Measurements from ENCODE around the gene CKAP4.

The CKAP4 gene, protein sequence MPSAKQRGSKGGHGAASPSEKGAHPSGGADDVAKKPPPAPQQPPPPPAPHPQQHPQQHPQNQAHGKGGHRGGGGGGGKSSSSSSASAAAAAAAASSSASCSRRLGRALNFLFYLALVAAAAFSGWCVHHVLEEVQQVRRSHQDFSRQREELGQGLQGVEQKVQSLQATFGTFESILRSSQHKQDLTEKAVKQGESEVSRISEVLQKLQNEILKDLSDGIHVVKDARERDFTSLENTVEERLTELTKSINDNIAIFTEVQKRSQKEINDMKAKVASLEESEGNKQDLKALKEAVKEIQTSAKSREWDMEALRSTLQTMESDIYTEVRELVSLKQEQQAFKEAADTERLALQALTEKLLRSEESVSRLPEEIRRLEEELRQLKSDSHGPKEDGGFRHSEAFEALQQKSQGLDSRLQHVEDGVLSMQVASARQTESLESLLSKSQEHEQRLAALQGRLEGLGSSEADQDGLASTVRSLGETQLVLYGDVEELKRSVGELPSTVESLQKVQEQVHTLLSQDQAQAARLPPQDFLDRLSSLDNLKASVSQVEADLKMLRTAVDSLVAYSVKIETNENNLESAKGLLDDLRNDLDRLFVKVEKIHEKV

DNA sequence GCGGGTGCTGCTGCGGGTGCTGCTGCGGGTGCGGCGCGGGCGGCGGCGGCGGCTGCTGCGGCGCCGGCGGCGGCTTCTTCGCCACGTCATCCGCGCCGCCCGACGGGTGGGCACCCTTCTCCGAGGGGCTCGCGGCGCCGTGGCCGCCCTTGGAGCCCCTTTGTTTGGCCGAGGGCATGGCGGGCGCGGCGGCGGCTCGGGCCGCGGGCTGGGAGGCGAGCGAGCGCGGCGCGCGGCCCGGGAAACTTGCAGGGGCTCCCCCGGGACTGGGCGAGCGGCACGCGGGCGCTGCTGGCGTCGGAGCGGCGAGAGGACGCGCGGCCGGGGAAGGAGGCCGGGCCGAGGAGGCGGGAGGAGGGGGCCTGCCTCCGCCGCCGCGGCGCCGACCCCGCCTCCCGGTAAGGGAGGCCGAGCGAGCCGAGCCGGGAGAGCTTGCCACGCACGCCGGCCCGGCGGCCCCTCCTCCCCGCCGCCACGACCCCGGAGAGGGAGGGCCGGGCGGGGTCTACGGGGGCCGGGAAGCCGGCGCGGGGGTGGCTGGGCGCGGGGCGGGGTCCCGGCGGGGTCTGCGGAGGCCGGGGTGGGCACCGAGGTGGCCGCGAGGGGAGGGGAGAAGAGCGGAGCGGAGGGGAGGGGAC is at the start of gene CKAP4:
Gene CKAP4, minus strand, starts transcription at position 347 of the 638 bp plus-strand sequence. Its CDS starts 169 bp downstream, at position 178.
- no peaks in the 10 kb centered on the region for H3K27me3 ChIP-seq (ENCODE audit: control insufficient read depth, insufficient read depth, low read length)
- H3K9me3 ChIP-seq (ENCODE audit: control insufficient read depth, insufficient read depth, low read length), result no peaks in the 10 kb centered on the region
- peak within 1 kb of the TSS; percentile 69 for H3K27ac ChIP-seq (ENCODE audit: low read depth, low read length)
- peak within 1 kb of the TSS; percentile 89 for H3K4me3 ChIP-seq (ENCODE audit: low read depth, low read length)
- H3K9ac ChIP-seq (ENCODE audit: low read depth, low read length), result peak within 1 kb of the TSS; percentile 86
- H3K36me3 ChIP-seq (ENCODE audit: control insufficient read depth, insufficient read depth, low read length), result peaks cover 16% of the 10 kb centered on the region
- peaks cover 9% of the 10 kb centered on the region for H3K4me1 ChIP-seq (ENCODE audit: control insufficient read depth, insufficient read depth, low read length)

DNA sequence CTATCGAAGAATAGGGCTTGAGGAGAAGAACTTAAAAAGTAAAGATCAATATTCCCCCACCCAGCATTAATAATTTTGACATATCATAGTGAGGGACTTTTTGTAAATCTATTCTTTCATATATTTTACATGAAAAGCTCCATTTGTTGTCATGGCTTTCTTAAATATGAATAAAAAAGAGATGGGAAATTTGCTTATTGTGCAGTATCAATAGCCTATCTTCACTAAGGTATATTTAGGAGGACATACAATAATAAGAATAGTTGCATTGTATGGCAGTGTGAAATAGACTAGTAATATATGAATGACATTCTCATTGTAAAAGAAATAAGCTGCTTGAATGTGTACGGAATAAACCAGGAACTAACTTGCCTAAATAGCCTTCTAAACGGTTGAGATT is 49.3 kb upstream of the CKAP4 start:
- H3K4me3 ChIP-seq (ENCODE audit: low read depth, low read length), result no peak overlapping the region
- no peak overlapping the region for H3K27ac ChIP-seq (ENCODE audit: low read depth, low read length)
- no peaks in the 10 kb centered on the region for H3K9me3 ChIP-seq (ENCODE audit: control insufficient read depth, insufficient read depth, low read length)
- H3K27me3 ChIP-seq (ENCODE audit: control insufficient read depth, insufficient read depth, low read length), result no peaks in the 10 kb centered on the region
- H3K4me1 ChIP-seq (ENCODE audit: control insufficient read depth, insufficient read depth, low read length), result peaks cover 15% of the 10 kb centered on the region
- no peaks in the 10 kb centered on the region for H3K36me3 ChIP-seq (ENCODE audit: control insufficient read depth, insufficient read depth, low read length)
- no peak overlapping the region for H3K9ac ChIP-seq (ENCODE audit: low read depth, low read length)

DNA sequence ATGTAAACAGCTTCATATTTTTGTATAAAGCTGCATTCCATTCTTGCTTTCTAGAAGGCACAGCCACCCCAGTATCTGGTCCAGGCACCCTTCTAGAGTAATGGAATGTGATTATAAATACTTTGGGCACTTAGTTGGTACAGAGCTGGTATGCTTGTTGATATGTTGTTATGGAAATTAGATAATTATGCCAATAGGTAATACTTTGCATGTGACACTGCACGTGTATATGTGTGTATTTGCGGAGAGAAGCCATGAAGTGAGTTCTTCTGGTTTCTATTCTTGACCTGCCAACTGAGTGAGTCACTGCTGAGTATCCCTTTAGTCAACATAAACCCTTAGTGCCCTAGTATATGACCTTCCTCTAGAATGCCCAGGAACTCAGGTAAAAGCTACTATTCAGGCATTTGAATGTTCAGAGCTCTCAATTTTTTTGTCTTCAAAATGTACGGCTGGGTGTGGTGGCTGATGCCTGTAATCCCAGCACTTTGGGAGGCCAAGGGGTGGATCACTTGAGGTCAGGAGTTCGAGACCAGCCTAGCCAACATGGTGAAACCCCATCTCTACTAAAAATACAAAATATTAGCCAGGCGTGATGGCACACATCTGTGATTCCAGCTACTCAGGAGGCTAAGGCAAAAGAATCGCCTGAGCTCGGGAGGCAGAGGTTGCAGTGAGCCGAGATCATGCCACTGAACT is 48.5 kb upstream of the CKAP4 start:
- Histone ChIP-seq H3K27ac (ENCODE audit: low read depth, low read length) (no peak overlapping the region), H3K36me3 (ENCODE audit: control insufficient read depth, insufficient read depth, low read length) (no peaks in the 10 kb centered on the region), H3K27me3 (ENCODE audit: control insufficient read depth, insufficient read depth, low read length) (no peaks in the 10 kb centered on the region), H3K9me3 (ENCODE audit: control insufficient read depth, insufficient read depth, low read length) (no peaks in the 10 kb centered on the region), H3K4me1 (ENCODE audit: control insufficient read depth, insufficient read depth, low read length) (peaks cover 9% of the 10 kb centered on the region), H3K9ac (ENCODE audit: low read depth, low read length) (no peak overlapping the region), H3K4me3 (ENCODE audit: low read depth, low read length) (no peak overlapping the region)

DNA sequence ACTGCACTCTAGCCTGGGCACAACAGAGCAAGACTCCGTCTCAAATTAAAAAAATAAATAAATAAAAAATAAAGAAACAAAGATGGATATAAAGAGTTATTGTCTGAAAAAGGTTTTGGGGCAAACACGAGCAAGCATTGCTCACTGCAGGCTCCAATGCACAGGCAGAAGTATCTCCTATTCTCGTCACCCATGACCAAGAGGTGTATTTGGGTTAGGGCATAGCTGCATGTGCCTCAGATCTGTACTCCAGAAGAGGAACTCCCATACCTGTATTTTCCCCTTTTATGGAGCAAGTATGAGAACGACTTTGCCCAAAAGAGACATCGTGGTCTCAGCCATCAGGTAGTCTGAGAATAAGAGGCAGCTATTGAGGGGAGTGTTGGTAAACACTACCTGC is 44.5 kb upstream of the CKAP4 start:
- 0 out of 2 replicates have a peak, but pooled peaks cover under 1% of the 10 kb centered on the region for H3K4me1 ChIP-seq (ENCODE audit: control insufficient read depth, insufficient read depth, low read length)
- no peaks in the 10 kb centered on the region for H3K9me3 ChIP-seq (ENCODE audit: control insufficient read depth, insufficient read depth, low read length)
- H3K27ac ChIP-seq (ENCODE audit: low read depth, low read length), result no peak overlapping the region
- H3K36me3 ChIP-seq (ENCODE audit: control insufficient read depth, insufficient read depth, low read length), result no peaks in the 10 kb centered on the region
- no peak overlapping the region for H3K9ac ChIP-seq (ENCODE audit: low read depth, low read length)
- H3K27me3 ChIP-seq (ENCODE audit: control insufficient read depth, insufficient read depth, low read length), result no peaks in the 10 kb centered on the region
- no peak overlapping the region for H3K4me3 ChIP-seq (ENCODE audit: low read depth, low read length)

DNA sequence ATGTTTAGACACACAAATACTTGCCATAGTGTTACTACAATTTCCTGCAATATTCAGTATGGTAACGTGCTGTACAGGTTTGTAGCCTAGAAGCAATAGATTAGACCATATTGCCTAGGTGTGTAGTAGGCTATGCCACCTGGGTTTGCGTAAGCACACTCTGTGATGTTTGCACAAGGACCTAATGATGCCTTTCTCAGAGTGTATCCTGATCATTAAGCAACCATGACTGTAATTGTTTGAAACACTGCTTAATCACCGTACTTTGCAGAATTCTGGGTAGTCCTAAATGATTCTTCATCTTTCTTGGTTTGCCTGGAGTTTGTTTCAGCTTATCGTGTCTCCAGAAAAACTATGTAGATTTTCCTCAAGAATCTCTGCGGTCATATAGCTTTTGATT is 43.5 kb upstream of the CKAP4 start:
- H3K36me3 ChIP-seq (ENCODE audit: control insufficient read depth, insufficient read depth, low read length), result no peaks in the 10 kb centered on the region

DNA sequence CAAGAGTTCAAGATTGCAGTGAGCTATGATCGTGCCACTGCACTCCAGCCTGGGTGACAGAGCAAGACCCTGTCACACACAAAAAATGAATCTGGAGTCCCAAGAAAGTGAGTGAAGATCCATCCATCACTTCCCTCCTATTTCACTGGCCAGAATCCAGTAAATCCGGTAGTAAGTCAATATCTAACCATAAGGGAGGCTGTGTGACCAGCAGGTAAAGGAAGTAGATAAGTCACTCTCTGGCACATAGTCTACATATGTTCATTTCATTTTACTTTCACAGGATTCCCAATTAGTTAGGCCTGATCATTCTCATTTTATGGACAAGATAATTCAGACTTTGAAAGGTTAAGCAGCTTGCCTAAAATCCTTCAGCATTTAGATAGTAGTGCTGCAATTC is 42.8 kb upstream of the CKAP4 start:
- Histone ChIP-seq H3K27ac (ENCODE audit: low read depth, low read length) (no peak overlapping the region), H3K4me1 (ENCODE audit: control insufficient read depth, insufficient read depth, low read length) (no peaks in the 10 kb centered on the region), H3K9me3 (ENCODE audit: control insufficient read depth, insufficient read depth, low read length) (no peaks in the 10 kb centered on the region), H3K27me3 (ENCODE audit: control insufficient read depth, insufficient read depth, low read length) (no peaks in the 10 kb centered on the region), H3K4me3 (ENCODE audit: low read depth, low read length) (no peak overlapping the region), H3K9ac (ENCODE audit: low read depth, low read length) (no peak overlapping the region), H3K36me3 (ENCODE audit: control insufficient read depth, insufficient read depth, low read length) (no peaks in the 10 kb centered on the region)

More for the DNA sequence above, 43.5 kb upstream of the CKAP4 start:
- H3K4me1 ChIP-seq (ENCODE audit: control insufficient read depth, insufficient read depth, low read length), result no peaks in the 10 kb centered on the region
- H3K27ac ChIP-seq (ENCODE audit: low read depth, low read length), result no peak overlapping the region
- H3K9ac ChIP-seq (ENCODE audit: low read depth, low read length), result no peak overlapping the region
- H3K27me3 ChIP-seq (ENCODE audit: control insufficient read depth, insufficient read depth, low read length), result no peaks in the 10 kb centered on the region
- H3K4me3 ChIP-seq (ENCODE audit: low read depth, low read length), result no peak overlapping the region
- no peaks in the 10 kb centered on the region for H3K9me3 ChIP-seq (ENCODE audit: control insufficient read depth, insufficient read depth, low read length)

DNA sequence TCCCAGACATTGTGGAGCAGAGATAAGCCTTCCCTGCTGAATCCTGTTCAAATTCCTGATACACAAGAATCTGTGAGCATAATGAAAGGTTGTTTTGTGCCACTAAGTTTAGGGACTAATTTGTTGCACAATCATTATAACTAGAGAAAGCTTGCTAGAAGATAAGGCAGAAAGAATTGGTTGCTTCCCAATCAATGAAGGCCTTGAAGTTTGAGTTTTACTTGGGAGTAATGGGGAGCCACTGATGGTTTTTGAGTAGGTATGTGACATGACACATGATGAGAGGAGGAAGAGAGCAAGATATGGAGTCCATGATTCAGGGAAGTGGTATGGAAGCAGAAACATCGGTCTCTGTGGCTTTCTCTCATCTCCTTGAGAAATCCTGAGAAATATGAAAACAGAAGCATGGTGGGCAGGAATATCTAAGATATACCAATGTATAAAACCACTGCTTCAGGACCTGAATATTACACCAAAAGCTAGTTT is 41.4 kb upstream of the CKAP4 start:
- H3K4me3 ChIP-seq (ENCODE audit: low read depth, low read length), result no peak overlapping the region
- no peak overlapping the region for H3K27ac ChIP-seq (ENCODE audit: low read depth, low read length)
- H3K27me3 ChIP-seq (ENCODE audit: control insufficient read depth, insufficient read depth, low read length), result no peaks in the 10 kb centered on the region
- H3K9me3 ChIP-seq (ENCODE audit: control insufficient read depth, insufficient read depth, low read length), result no peaks in the 10 kb centered on the region
- H3K9ac ChIP-seq (ENCODE audit: low read depth, low read length), result no peak overlapping the region
- no peaks in the 10 kb centered on the region for H3K36me3 ChIP-seq (ENCODE audit: control insufficient read depth, insufficient read depth, low read length)
- H3K4me1 ChIP-seq (ENCODE audit: control insufficient read depth, insufficient read depth, low read length), result no peaks in the 10 kb centered on the region

DNA sequence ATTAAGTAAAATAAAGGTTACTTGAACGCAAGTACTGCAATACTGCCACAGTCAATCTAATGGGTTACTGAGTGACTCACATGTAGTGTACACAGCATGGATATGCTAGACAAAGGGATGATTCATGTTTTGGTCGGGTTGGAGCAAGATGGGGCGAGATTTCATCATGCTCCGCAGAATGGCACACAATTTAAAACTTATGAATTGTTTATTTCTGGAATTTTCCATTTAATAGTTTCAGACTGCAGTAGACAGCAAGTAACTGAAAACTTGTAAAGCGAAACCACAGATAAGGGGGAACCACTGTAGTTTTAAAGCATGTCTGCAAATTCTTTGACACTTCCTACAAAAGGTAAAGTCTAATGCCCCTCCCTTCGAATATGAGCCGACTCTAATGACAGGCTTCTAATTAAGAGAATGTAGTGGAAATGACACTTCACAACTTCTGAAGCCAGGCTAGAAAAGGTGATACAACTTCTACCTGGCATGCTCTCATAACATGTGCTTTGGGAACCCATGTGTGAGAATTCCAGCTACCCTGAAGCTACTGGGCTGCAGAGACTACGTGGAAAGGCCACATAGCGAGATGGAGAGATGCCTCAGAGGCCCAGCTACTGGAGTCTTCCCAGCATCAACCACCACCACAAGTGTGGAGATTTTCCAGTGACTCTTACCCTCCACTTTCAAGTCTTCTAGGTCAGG is 40.8 kb upstream of the CKAP4 start:
- H3K4me1 ChIP-seq (ENCODE audit: control insufficient read depth, insufficient read depth, low read length), result no peaks in the 10 kb centered on the region
- no peaks in the 10 kb centered on the region for H3K36me3 ChIP-seq (ENCODE audit: control insufficient read depth, insufficient read depth, low read length)
- no peak overlapping the region for H3K27ac ChIP-seq (ENCODE audit: low read depth, low read length)
- H3K9ac ChIP-seq (ENCODE audit: low read depth, low read length), result no peak overlapping the region
- no peaks in the 10 kb centered on the region for H3K27me3 ChIP-seq (ENCODE audit: control insufficient read depth, insufficient read depth, low read length)
- H3K9me3 ChIP-seq (ENCODE audit: control insufficient read depth, insufficient read depth, low read length), result no peaks in the 10 kb centered on the region
- H3K4me3 ChIP-seq (ENCODE audit: low read depth, low read length), result no peak overlapping the region

DNA sequence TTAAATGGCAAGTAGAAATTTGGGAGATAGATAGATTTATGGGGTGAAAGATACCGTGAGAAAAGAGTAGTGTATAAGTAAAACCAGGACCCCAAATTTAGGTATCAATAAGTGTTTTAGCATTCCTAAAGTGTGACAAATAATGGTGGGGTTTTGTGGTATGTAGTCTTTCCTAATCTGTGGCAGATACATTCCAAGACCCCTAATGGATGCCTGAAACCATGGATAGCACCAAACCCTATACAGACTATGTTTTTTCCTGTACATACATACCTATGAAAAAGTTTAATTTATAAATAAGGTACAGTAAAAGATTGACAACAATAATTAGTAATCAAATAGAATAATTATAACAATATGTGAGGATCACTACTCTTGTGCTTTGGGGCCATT is 40.3 kb upstream of the CKAP4 start:
- no peaks in the 10 kb centered on the region for H3K4me1 ChIP-seq (ENCODE audit: control insufficient read depth, insufficient read depth, low read length)
- no peak overlapping the region for H3K9ac ChIP-seq (ENCODE audit: low read depth, low read length)
- no peaks in the 10 kb centered on the region for H3K9me3 ChIP-seq (ENCODE audit: control insufficient read depth, insufficient read depth, low read length)
- H3K27me3 ChIP-seq (ENCODE audit: control insufficient read depth, insufficient read depth, low read length), result no peaks in the 10 kb centered on the region
- no peak overlapping the region for H3K4me3 ChIP-seq (ENCODE audit: low read depth, low read length)
- no peaks in the 10 kb centered on the region for H3K36me3 ChIP-seq (ENCODE audit: control insufficient read depth, insufficient read depth, low read length)
- no peak overlapping the region for H3K27ac ChIP-seq (ENCODE audit: low read depth, low read length)

DNA sequence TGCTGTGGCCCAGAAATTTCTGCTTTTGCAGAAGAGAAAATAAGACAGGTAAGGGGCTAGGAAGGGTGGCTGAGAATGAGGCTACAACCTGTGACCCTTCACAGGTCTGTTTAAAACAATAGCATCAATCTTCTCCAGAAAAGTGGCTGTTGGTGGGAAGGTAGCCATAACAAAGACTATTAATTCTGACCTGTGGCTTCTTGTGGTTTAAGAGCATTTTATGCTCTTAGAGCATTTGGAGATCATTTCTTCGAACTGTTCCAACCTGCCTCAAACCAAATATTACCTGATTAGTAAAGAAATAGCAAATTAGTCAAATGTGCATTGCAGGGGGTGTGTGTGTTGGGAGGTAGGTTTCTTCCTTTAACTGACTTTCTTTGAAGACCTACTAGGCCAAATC is 39.5 kb upstream of the CKAP4 start:
- no peaks in the 10 kb centered on the region for H3K9me3 ChIP-seq (ENCODE audit: control insufficient read depth, insufficient read depth, low read length)
- H3K9ac ChIP-seq (ENCODE audit: low read depth, low read length), result no peak overlapping the region
- H3K27ac ChIP-seq (ENCODE audit: low read depth, low read length), result no peak overlapping the region
- H3K4me3 ChIP-seq (ENCODE audit: low read depth, low read length), result no peak overlapping the region
- no peaks in the 10 kb centered on the region for H3K4me1 ChIP-seq (ENCODE audit: control insufficient read depth, insufficient read depth, low read length)
- H3K27me3 ChIP-seq (ENCODE audit: control insufficient read depth, insufficient read depth, low read length), result no peaks in the 10 kb centered on the region
- no peaks in the 10 kb centered on the region for H3K36me3 ChIP-seq (ENCODE audit: control insufficient read depth, insufficient read depth, low read length)

Measured in HUES48 (cell line).